GM21381 (cell line): ENCODE results near the gene NEK7.
"Not testable (repeated sequence)": the region's sequence is repeated elsewhere in the genome, so short reads cannot be mapped to it uniquely, and the experiment has no call there.

Experiments
- ATAC-seq: cut with Tn5 transposase; IDR thresholded peaks from one replicate; pipeline ENCODE4 v1.9.1; 2021; ENCODE audit warnings: mild to moderate bottlenecking, moderate library complexity; ENCODE audit not compliant: unreplicated experiment

Gene NEK7

GRCh38 chr1:198278943-198279342 is 122.1 kb downstream of the NEK7 start:
- ATAC-seq = no peak

DNA sequence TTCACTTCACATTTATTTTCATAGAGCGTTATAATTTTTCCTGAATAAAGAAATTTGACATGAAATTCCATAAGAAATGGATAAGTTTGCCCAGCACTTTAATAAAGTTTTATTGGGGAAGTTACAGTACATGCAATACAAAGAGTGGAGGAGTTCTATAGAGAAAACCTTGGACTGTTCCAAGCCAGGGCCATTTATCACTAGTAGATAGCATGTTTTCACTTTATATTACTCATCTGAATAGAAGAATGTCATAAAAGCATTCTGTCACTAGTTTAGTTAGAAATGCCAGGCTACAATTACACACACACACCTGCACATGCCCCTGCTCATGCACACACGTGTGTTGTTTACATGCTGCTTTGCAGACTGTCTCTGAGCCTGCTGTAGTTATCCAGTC is 123.3 kb downstream of the NEK7 start:
- ATAC-seq = no peak

- no peak for ATAC-seq
These were observed 125.1 kb downstream of the NEK7 start for GRCh38 chr1:198281911-198282310.

- peak; percentile 50 for ATAC-seq
These were observed 126.4 kb downstream of the NEK7 start for GRCh38 chr1:198283222-198283621.

- ATAC-seq = no peak
These were observed 131.1 kb downstream of the NEK7 start for GRCh38 chr1:198287916-198288315.

DNA sequence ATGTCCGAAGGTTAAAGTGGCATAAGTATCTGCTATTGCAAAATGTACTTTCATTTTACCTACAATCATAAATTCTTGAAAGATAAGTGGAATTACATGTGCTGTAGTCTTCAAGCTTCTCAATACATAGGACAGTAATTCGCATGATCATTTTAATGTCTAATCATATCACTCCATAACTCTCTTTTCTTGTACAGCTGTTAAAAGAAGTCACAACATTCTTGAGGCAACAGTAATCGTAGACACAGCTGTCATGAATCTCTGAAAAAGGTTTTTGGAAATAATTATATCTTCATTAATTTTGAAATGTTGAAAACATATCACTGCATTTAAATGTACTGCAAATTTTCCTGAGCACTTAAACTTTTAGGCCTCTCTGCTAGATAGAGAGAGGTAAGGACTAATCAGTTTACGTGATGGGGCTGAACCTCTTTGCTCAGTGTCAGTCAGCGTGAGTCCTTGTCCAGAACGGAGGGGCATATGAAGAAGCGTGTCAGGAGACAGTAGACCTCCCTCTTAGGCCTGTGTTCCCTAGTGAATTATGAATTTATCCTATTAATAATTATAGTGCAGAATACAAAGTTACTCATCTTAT is 133.4 kb downstream of the NEK7 start:
- no peak for ATAC-seq

DNA sequence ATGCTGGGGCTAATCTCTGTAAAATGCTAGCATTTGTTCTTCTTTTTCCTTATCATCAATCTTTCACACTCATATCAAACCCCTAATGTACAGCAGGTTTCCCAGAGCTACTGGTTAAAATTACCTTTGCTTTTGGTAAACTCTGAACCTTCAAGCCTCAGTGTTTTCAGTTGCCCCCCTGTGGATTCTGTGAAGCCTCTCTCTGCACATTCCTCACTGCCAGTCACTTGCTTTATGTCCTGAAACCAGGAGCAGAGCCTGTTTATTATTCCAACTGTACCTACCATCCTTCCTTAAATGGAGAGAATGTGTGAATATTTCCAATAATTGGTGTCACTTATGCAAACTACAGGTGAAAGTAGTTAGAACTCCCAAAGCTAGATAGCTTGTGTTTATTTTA is 134.2 kb downstream of the NEK7 start:
- no peak for ATAC-seq

GRCh38 chr1:198291924-198292323 is 135.1 kb downstream of the NEK7 start:
- ATAC-seq = no peak

- no peak for ATAC-seq
These were observed 138.4 kb downstream of the NEK7 start for GRCh38 chr1:198295225-198295624.

DNA sequence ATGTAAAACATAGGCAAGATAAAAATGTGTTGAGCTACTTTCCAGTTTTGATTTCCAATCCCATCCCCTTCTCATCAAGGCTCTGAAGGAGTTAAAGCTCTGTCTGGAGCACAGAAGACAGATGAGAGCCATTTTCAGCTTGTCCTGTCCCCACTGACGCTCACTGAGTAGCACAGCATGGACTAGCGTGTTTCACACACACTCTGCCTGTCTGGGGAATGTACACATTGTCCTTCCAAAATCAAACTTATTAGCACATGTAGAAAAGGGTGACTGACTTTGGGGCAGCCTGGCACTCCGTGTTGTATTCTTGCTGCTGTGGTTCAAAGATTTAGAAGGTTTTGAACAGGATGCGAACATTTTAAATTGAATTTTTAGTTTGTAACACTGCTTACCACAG is 139.2 kb downstream of the NEK7 start:
- no peak for ATAC-seq

GRCh38 chr1:198297281-198297680 is 140.5 kb downstream of the NEK7 start:
- no peak for ATAC-seq

GRCh38 chr1:198298640-198299039 is 141.8 kb downstream of the NEK7 start:
- ATAC-seq = no peak

DNA sequence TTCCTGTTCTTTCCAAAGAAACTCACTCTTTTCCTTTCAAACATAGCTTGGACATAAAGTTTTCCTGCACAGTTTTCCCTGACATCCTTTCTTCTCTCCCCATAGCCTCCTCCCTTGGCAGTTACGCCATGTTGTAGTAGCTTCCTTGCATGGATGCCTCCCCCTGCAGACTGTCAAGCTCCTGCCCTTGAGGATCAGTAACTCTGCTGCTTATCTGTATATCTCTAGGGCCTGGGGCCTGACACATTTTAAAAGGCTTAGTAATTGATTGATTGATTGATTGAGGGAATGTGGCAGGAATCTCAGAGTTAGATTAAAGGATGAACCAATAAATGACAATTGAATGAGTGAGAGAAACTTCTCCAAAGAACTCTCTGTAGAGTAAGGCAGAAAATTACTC is 143.7 kb downstream of the NEK7 start:
- ATAC-seq = no peak

GRCh38 chr1:198304431-198304830 is 147.6 kb downstream of the NEK7 start:
- ATAC-seq = no peak

DNA sequence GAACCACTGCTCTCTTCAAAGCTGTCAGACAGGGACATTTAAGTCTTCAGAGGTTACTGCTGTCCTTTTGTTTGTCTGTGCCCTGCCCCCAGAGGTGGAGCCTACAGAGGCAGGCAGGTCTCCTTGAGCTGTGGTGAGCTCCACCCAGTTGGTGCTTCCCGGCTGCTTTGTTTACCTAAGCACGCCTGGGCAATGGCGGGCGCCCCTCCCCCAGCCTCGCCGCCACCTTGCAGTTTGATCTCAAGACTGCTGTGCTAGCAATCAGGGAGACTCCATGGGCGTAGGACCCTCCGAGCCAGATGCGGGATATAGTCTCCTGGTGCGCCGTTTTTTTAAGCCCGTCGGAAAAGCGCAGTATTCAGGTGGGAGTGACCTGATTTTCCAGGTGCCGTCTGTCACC is 158.0 kb downstream of the NEK7 start:
- not testable (repeated sequence) for ATAC-seq

DNA sequence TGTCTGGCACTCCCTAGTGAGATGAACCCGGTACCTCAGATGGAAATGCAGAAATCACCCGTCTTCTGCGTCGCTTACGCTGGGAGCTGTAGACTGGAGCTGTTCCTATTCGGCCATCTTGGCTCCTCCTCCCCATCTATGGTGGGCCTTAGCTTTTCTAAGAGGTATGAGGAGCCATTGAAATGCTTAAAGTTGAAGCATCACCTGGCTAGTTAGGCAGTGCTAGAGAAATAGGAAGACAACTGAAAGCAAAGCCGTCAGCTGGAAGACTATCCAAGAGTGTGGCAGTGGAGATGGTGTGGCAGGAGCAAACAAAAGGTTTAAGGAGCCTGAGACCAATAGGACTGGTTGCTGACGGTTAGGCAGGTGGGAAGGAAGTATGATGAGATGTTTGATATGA is 158.5 kb downstream of the NEK7 start:
- ATAC-seq = not testable (repeated sequence)

DNA sequence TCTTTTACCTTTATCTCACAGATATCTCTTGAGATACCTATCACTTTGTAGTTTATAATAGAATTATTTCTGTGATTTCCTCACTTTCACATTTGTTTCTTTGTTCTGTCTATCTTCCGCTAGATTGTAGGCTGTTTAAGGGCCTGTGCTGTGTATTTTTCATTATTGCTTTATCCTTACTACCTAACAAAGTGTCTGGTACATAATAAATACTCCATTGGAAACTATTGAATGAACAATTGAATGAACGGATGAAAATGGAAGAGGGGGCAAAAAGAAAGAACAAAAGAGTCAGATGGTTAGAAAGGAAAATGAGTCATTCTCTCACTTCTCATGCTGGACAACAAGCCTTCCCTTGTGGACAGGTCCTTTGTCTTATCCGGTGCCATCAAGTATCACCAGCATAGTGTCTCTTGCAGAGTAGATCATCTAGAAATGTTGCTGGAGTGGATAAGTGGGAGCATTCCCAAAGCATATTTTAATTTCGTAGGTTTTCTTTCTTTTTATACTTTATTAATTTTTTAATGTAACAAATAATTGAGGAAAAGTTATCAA is 159.8 kb downstream of the NEK7 start:
- no peak for ATAC-seq

GRCh38 chr1:198318085-198318484 is 161.3 kb downstream of the NEK7 start:
- ATAC-seq = peak; percentile 72

DNA sequence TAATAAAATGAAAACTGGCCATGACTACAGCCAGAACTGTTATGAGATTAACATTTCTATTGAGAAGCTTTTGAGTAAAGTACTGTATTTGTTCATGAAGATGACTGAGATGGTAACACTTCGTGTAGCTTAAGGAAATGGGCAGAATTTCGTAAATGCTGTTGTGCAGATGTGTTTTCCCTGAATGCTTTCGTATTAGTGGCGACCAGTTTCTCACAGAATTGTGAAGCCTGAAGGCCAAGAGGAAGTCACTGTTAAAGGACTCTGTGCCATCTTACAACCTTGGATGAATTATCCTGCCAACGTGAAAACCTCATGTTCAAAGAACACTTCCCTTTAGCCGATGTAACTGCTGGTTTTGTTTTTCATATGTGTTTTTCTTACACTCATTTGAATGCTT is 164.0 kb downstream of the NEK7 start:
- ATAC-seq = no peak

GRCh38 chr1:198326232-198326631 is 169.4 kb downstream of the NEK7 start:
- no peak for ATAC-seq

- ATAC-seq = no peak
These were observed 170.1 kb downstream of the NEK7 start for GRCh38 chr1:198326915-198327314.

GRCh38 chr1:198328458-198329032 is 171.7 kb downstream of the NEK7 start:
- ATAC-seq = peak; percentile 68
